H9 (cell line): ENCODE results near the gene STAMBPL1. TPM values are rescaled to one million over a fixed set of nuclear protein-coding genes. Genes with fewer than 3 reads are reported as not detected.

Source experiments
- DNase-seq: peaks from one replicate; pipeline ENCODE4 v3.0.0-alpha.2; 2017
- H2AFZ ChIP-seq: one replicate; pipeline ENCODE4 v1.6.1; 2013; ENCODE audit warnings: mild to moderate bottlenecking, low read length, control low read depth, moderate library complexity
- H2AK5ac ChIP-seq: 2 replicates; pipeline ENCODE4 v1.6.1; 2013; ENCODE audit warnings: low read length, control low read depth, mixed read lengths; ENCODE audit not compliant: insufficient read length
- H2BK120ac ChIP-seq: one replicate; pipeline ENCODE4 v1.6.1; 2013; ENCODE audit warnings: low read depth, mild to moderate bottlenecking, low read length, control low read depth, inconsistent platforms; ENCODE audit not compliant: poor library complexity, severe bottlenecking
- H2BK12ac ChIP-seq: 2 replicates; pipeline ENCODE4 v1.6.1; 2013; ENCODE audit warnings: low read length, control low read depth, mixed read lengths, low read depth; ENCODE audit not compliant: insufficient read length
- H2BK15ac ChIP-seq: 2 replicates; pipeline ENCODE4 v1.6.1; 2013; ENCODE audit warnings: low read depth, low read length, control low read depth
- H2BK20ac ChIP-seq: one replicate; pipeline ENCODE4 v1.6.1; 2013; ENCODE audit warnings: low read depth, mild to moderate bottlenecking, low read length, control low read depth, inconsistent platforms; ENCODE audit not compliant: poor library complexity, severe bottlenecking
- H2BK5ac ChIP-seq: 2 replicates; pipeline ENCODE4 v1.6.1; 2013; ENCODE audit warnings: low read length, control low read depth, mixed read lengths; ENCODE audit not compliant: insufficient read length
- H3K14ac ChIP-seq: 2 replicates; pipeline ENCODE4 v1.6.1; 2013; ENCODE audit warnings: low read length, control low read depth; ENCODE audit not compliant: insufficient read depth
- H3K18ac ChIP-seq: 2 replicates; pipeline ENCODE4 v1.6.1; 2013; ENCODE audit warnings: low read depth, mild to moderate bottlenecking, mixed read lengths, low read length, control low read depth; ENCODE audit not compliant: insufficient read length
- H3K23ac ChIP-seq: 2 replicates; pipeline ENCODE4 v1.6.1; 2013; ENCODE audit warnings: low read length, control low read depth, mixed read lengths, low read depth; ENCODE audit not compliant: insufficient read length
- H3K23me2 ChIP-seq: 2 replicates; pipeline ENCODE4 v1.6.1; 2013; ENCODE audit warnings: low read depth, mild to moderate bottlenecking, mixed read lengths, low read length, control low read depth; ENCODE audit not compliant: insufficient read length, poor library complexity, severe bottlenecking
- H3K27ac ChIP-seq: 2 replicates; pipeline ENCODE4 v1.5.1; 2013; ENCODE audit warnings: low read length, control low read depth, mixed read lengths, low read depth; ENCODE audit not compliant: insufficient read length
- H3K27me3 ChIP-seq: 2 replicates; pipeline ENCODE4 v1.6.1; 2013; ENCODE audit warnings: low read length, control low read depth, inconsistent platforms; ENCODE audit not compliant: insufficient read depth
- H3K4ac ChIP-seq: 2 replicates; pipeline ENCODE4 v1.6.1; 2013; ENCODE audit warnings: low read depth, mild to moderate bottlenecking, control low read depth, inconsistent platforms, low read length, moderate library complexity
- H3K4me1 ChIP-seq: 2 replicates; pipeline ENCODE4 v1.6.1; 2013; ENCODE audit warnings: low read length, control low read depth, inconsistent platforms; ENCODE audit not compliant: insufficient read depth
- H3K4me2 ChIP-seq: 2 replicates; pipeline ENCODE4 v1.6.1; 2013; ENCODE audit warnings: low read length, control low read depth, mixed read lengths; ENCODE audit not compliant: insufficient read length, insufficient read depth
- H3K56ac ChIP-seq: 2 replicates; pipeline ENCODE4 v1.6.1; 2013; ENCODE audit warnings: low read depth, mild to moderate bottlenecking, mixed read lengths, low read length, control low read depth; ENCODE audit not compliant: insufficient read length
- H3K79me1 ChIP-seq: 2 replicates; pipeline ENCODE4 v1.6.1; 2013; ENCODE audit warnings: low read depth, mild to moderate bottlenecking, moderate library complexity, low read length, control low read depth, inconsistent platforms; ENCODE audit not compliant: insufficient read depth, poor library complexity, severe bottlenecking
- H3K79me2 ChIP-seq: 2 replicates; pipeline ENCODE4 v1.6.1; 2013; ENCODE audit warnings: low read length, control low read depth, inconsistent platforms; ENCODE audit not compliant: insufficient read depth
- H3K9ac ChIP-seq: 2 replicates; pipeline ENCODE4 v1.6.1; 2013; ENCODE audit warnings: low read length, control low read depth, mixed read lengths; ENCODE audit not compliant: insufficient read length; ENCODE audit errors: extremely low read depth
- H3K9me3 ChIP-seq: one replicate; pipeline ENCODE4 v1.6.1; 2013; ENCODE audit warnings: low read depth, low read length, inconsistent platforms; ENCODE audit not compliant: control insufficient read depth
- H3T11ph ChIP-seq: one replicate; pipeline ENCODE4 v1.6.1; 2013; ENCODE audit warnings: mild to moderate bottlenecking, low read length, control low read depth, inconsistent platforms
- H4K20me1 ChIP-seq: one replicate; pipeline ENCODE4 v1.6.1; 2013; ENCODE audit not compliant: control insufficient read depth, insufficient read length, insufficient read depth
- H4K5ac ChIP-seq: 2 replicates; pipeline ENCODE4 v1.6.1; 2013; ENCODE audit warnings: low read depth, mild to moderate bottlenecking, mixed read lengths, low read length, control low read depth; ENCODE audit not compliant: insufficient read length
- H4K8ac ChIP-seq: replicated peaks from 2 replicates; pipeline ENCODE4 v1.6.1; 2013; ENCODE audit warnings: low read length, control low read depth, mixed read lengths, low read depth; ENCODE audit not compliant: insufficient read length
- H4K91ac ChIP-seq: 2 replicates; pipeline ENCODE4 v1.6.1; 2013; ENCODE audit warnings: low read depth, mild to moderate bottlenecking, moderate library complexity, mixed read lengths, low read length, control low read depth; ENCODE audit not compliant: insufficient read length
- H3K27ac Mint-ChIP-seq, 3 experiments: 2 replicates in 2 of 3; 3 replicates in 1 of 3; pipeline ENCODE4 v1.8.0; 2020 to 2021; ENCODE audit warnings: mixed read lengths in 3 of 3, mild to moderate bottlenecking in 1 of 3, moderate library complexity in 1 of 3
- H3K27me3 Mint-ChIP-seq: 2 replicates; pipeline ENCODE4 v1.8.0; 2021; ENCODE audit warnings: low read depth, mild to moderate bottlenecking, moderate library complexity, mixed read lengths
- H3K36me3 Mint-ChIP-seq, 3 experiments: 2 replicates in 2 of 3; 3 replicates in 1 of 3; pipeline ENCODE4 v1.8.0; 2020 to 2021; ENCODE audit warnings: low read depth in 3 of 3, mixed read lengths in 3 of 3; ENCODE audit not compliant: insufficient read depth in 1 of 3
- H3K4me1 Mint-ChIP-seq, 2 experiments: 2 replicates each; pipeline ENCODE4 v1.8.0; 2020; ENCODE audit warnings: mixed read lengths in 2 of 2
- H3K4me3 Mint-ChIP-seq, 2 experiments: 2 replicates in 1 of 2; 3 replicates in 1 of 2; pipeline ENCODE4 v1.8.0; 2020 to 2021; ENCODE audit warnings: mild to moderate bottlenecking in 2 of 2, mixed read lengths in 2 of 2, moderate library complexity in 1 of 2
- H3K9me3 Mint-ChIP-seq, 2 experiments: 2 replicates in 1 of 2; 3 replicates in 1 of 2; pipeline ENCODE4 v1.8.0; 2020; ENCODE audit warnings: mild to moderate bottlenecking in 2 of 2, mixed read lengths in 2 of 2, moderate library complexity in 1 of 2
- CTCF ChIP-seq: fragments of 200-600 bp; sonication (generic); conservative IDR thresholded peaks from 3 replicates; pipeline ENCODE4 v1.8.0; 2021; ENCODE audit warnings: antibody characterized with exemption, mild to moderate bottlenecking
- WGBS: extraction: QIAGEN DNeasy Blood & Tissue Kit; methylation state at CpG from one replicate; pipeline ENCODE4 v1.1.7; 2013; ENCODE audit warnings: missing lambda C conversion rate, low lambda C conversion rate, mixed read lengths; ENCODE audit not compliant: insufficient read length; ENCODE audit errors: extremely low coverage; 5-methylcytosine and 5-hydroxymethylcytosine counted together
- total RNA-seq: library from RNA; stranded (reverse); gene quantifications from 2 replicates; pipeline ENCODE4 v1.2.1, GENCODE V29; 2021

Gene STAMBPL1
- total RNA-seq, 1 experiment from 2014 or later: 3.2 TPM

GRCh38 chr10:88865281-88865876 lies 14.7 kb upstream of the STAMBPL1 start:
- no peak overlapping the region for H2BK5ac ChIP-seq
- no peaks in the 10 kb centered on the region for H3K79me1 ChIP-seq
- no peak overlapping the region for H3K4me2 ChIP-seq
- H3K27me3 ChIP-seq: no peaks in the 10 kb centered on the region
- no peak overlapping the region for H3K14ac ChIP-seq
- no peak overlapping the region for H2AK5ac ChIP-seq
- H4K5ac ChIP-seq: no peak overlapping the region
- no peak overlapping the region for H4K8ac ChIP-seq
- H2BK12ac ChIP-seq: no peak overlapping the region
- H3K4me1 ChIP-seq: no peaks in the 10 kb centered on the region
- H3K9me3 ChIP-seq: no peaks in the 10 kb centered on the region
- H3K27me3 Mint-ChIP-seq: peaks cover 2% of the 10 kb centered on the region; the same call in 1 of the 2 replicates
- H3K56ac ChIP-seq: no peak overlapping the region
- no peak overlapping the region for H3K27ac ChIP-seq
- no peak overlapping the region for H3K4ac ChIP-seq
- H3K9me3 Mint-ChIP-seq: no peaks in the 10 kb centered on the region
- no peak overlapping the region for H3K4me3 Mint-ChIP-seq
- H3K79me2 ChIP-seq: no peaks in the 10 kb centered on the region
- no peak overlapping the region for H3K9ac ChIP-seq
- H2BK20ac ChIP-seq: no peak overlapping the region
- H2BK120ac ChIP-seq: no peak overlapping the region
- no peak overlapping the region for H4K91ac ChIP-seq
- no peak overlapping the region for H3K18ac ChIP-seq
- no peak overlapping the region for H3T11ph ChIP-seq
- H3K27ac Mint-ChIP-seq: peak overlapping the region in 1 of 3 experiments; percentile 70; a peak in 2 of 7 replicates
- H3K4me1 Mint-ChIP-seq: peaks cover 4 to 5% of the 10 kb centered on the region in 2 experiments; a peak in 3 of 4 replicates
- H2AFZ ChIP-seq: no peak overlapping the region
- no peaks in the 10 kb centered on the region for H4K20me1 ChIP-seq
- no peak overlapping the region for H2BK15ac ChIP-seq
- no CpG with 5 or more reads among the region's 4 CpGs for WGBS
- H3K23ac ChIP-seq: no peak overlapping the region
- no peaks in the 10 kb centered on the region for H3K36me3 Mint-ChIP-seq
- DNase-seq: no peak
- peak; percentile 19; the same call in 1 of the 3 replicates for TF ChIP-seq CTCF
- no peaks in the 10 kb centered on the region for H3K23me2 ChIP-seq
